ENCODE results near the gene ODF4.
A peak's percentile ranks its signal among the peaks of the same experiment; 100 is the strongest.

Gene ODF4, protein sequence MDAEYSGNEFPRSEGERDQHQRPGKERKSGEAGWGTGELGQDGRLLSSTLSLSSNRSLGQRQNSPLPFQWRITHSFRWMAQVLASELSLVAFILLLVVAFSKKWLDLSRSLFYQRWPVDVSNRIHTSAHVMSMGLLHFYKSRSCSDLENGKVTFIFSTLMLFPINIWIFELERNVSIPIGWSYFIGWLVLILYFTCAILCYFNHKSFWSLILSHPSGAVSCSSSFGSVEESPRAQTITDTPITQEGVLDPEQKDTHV
- 0 reads per million in 2 donors for total RNA-seq

DNA sequence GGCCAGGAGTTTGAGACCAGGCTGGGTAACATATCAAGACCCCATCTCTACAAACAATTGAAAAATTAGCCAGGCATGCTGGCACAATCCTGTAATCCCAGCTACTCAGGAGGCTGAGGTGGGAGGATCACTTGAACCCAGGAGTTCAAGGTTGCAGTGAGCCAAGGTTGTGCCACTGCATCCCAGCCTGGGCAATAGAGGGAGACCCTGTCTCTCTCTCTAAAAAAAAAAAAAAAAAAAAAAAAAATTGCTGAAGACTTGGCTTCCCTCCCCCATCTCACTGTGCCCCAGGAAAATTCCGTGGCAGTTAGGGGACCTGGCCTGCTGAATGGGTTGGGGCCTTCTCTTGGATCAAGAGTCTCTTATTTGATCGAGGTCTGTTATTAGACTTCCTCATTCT is at the start of gene ODF4:
Gene ODF4, plus strand, starts transcription at position 301 of the 400 bp plus-strand sequence. CDS start 212 bp downstream, outside the sequence.
- DNase-seq: no peak

DNA sequence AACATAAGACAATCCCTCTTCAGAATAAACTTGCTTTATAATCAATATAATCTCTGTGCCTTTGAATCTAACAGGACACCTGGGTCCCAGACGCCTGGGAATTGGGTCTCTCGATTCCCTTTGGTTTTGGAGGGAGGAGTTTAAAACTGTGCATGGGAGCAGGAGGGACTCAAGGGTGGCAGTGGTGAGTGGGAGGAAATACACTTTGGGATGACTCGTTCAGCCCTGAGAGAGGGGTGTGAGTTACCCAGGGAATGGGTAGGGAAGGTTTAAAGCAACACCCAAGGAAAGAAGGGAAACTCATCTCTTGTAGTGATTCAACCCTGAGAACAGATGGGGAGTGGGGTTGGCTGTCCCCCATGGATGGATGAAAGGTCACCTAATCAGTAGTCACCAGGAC is 49.6 kb upstream of the ODF4 start:
- no peak for DNase-seq

DNA sequence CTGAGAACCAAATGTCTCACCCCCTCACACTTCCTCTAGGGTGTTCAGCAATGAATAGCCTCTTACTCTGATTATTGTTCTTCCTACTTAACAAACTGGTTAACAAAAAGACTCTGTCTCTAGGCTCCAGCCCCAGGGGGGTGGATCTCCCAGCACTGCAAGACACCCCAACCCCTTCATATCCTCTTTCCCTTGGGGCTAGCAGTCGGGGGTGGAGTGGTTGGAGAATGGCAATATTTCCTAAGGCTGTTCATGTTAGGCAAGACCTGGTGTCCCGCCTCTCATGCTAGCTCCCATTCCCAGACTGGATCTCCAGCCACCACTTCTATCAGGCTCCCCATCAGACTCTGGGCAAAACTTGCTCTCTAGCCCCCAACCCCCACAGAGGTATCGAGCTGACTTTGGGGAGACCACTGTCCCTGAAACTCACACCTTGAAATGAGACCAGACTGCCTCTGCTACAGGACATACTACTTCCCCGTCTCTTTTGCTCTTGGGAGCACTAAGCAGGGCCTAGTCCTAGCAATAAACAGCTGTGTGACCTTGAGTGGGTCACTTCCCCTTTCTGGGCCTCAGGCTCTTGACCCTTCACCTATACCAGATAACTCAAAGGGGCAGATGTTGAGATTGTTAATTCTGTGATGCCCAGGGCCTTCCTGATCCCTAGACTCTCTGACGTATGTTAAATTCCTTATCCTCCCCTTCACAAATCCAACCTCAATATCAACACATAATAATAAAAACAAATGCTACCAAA is 46.8 kb upstream of the ODF4 start:
- no peak for DNase-seq

DNA sequence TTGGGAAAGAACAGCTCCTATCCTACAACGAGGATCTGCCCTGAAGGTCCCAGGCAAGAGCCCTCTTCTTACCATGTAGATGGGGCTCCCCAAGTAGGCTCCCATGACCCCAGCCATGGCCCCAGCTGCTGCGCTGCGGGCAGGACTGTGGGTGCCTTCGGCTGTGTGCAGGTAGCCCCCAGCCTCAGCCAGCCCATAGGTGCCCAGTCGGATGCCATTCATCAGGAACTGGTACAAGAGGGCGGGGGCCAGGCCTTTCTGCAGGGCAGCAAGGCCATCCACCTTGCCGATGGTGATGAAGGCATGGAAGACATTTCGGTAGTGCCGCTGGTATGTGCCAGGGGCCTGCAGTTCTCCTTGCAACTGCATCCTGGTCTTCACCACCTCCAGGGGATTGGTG is 45.3 kb upstream of the ODF4 start:
- no peak for DNase-seq

DNA sequence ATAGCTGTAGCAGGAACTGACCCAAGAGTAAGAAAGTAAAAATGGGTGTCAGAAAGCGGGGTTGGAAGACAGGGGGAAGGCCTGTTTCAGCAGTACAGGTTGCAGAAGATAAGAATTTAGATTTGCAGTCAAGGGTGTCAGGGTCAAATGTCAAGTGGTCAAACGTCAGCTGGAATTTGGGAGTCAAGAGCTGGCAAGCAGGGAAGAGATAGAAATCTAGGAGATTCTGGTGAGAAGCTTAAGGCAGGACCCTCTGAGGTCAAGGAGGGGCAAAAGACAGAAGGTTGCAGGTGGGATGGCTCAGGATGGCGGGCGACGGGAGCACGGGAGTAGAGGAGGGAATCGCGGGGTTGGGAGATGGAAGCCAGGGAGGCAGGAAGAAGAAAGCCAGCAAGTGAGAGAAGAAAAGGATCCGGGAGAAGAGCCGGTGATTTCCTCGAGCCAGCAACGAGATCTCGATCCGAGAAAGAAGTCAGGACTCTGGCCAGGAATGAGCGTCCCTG is 44.8 kb upstream of the ODF4 start:
- DNase-seq: no peak

DNA sequence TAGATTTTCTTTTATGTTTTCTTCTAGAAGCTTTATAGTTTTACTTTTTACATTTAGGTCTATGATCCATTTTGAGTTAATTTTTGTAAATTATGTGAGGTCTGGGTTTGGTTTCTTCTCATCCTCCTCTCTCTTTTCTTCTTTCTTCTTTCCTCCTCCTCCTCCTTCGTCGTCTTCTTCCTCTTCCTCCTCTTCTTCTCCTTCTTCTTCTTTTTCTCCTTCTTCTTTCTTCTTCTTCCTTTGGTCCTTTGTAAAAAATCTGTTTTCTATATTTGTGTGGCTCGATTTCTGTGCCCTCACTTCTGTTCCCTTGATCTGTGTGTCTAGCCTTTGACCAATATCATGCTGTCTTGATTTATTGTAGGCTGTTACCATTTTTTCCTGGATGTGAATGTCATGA is 39.4 kb upstream of the ODF4 start:
- no peak for DNase-seq

DNA sequence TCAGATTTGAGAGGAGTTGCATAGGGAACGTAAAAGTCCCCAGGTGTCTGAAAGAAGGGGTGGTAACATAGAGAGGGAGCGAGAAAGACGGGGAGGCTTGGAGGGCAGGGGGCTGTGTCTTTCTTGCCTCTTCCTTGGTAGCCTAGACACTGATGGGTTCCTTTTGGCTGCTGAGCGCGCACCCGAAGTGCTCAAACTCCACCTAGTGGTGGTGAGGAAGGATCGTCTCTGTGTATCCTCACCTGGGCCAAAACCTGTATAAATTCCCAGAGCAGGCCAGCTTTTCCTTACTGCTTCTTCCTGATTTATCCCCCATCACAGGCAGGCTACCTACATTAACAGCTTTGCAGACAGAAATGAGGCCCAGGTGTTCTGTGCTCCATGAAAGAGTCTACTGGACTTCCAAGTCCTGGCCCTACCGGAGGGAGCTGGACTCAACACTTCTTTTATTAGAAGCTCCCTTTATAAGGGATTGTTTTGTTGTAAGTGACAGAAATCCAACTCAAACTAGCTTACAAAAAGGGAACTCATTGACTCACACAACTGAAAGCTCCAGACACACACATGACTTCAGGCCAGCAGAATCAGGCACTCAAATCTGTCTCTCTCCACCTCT is 38.9 kb upstream of the ODF4 start:
- DNase-seq: peak in 4 of 5 experiments; percentile 27 to 84 (median 51)

DNA sequence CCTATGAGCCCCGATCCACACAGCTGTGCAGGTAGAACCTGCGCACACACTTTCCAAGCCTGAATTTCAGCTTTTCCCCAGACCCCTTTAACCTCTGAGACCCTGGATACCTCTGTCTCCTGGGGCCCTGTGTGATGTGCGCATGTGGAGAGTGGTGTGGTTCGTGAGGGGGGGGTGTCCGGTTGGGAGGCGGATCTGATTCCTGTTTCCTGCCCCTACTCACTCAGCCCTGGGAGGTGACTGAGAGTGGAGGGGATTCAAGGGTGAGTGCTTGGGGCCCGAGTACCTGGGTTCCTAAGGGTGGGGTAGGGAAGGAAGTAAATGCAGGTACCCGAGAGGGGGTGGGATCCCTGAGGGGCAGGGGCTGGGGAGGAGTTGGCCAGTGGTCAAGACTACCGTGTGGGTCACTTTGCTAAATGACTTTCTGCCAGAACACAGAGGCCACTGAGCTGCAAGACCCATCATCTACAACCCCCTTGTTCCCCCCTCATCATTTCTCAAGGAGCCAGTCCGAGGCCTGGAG is 29.0 kb upstream of the ODF4 start:
- no peak for DNase-seq

DNA sequence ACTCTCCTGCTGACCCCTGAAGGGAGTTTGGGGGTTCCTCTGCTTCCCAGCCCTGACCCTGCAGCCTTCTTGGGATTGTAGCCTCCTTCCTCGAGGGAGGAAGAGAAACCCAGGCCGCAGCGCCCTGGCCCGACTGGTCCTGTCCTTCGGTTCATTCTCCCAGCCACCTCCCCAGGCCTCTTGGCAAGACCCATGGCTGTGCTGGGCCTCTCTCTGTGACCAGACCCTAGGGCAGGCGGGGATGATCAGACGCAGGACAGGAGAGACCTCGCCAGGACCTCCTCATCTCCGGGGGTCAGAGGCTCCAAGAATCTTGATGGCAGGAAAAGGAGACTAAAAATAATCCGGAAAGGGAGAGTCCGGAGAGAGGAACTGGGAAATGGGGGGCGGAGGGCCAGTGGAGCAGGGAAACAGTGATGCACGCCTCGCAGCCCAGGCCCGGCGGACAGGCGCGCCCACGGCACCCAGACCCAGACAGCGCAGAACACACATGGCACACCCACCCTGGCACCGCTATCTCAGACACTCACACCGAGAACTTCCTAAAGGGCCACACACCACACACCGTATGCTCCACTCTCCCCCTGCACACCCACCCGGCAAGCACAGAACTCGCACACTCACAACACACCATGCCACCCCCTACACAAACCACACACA is 28.4 kb upstream of the ODF4 start:
- no peak for DNase-seq

DNA sequence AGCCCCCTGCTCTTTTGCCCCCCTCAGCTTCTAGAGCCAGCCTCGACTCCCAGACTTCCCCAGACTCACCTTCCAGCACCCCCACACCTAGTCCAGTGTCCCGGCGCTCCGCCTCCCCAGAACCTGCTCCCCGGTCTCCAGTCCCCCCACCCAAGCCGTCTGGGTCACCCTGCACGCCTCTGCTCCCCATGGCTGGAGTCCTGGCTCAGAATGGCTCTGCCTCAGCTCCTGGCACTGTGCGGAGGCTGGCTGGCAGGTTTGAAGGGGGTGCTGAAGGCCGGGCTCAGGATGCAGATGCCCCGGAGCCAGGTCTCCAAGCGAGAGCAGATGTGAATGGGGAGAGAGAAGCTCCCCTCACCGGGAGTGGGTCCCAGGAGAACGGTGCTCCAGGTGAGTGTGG is 27.4 kb upstream of the ODF4 start:
- DNase-seq: no peak

DNA sequence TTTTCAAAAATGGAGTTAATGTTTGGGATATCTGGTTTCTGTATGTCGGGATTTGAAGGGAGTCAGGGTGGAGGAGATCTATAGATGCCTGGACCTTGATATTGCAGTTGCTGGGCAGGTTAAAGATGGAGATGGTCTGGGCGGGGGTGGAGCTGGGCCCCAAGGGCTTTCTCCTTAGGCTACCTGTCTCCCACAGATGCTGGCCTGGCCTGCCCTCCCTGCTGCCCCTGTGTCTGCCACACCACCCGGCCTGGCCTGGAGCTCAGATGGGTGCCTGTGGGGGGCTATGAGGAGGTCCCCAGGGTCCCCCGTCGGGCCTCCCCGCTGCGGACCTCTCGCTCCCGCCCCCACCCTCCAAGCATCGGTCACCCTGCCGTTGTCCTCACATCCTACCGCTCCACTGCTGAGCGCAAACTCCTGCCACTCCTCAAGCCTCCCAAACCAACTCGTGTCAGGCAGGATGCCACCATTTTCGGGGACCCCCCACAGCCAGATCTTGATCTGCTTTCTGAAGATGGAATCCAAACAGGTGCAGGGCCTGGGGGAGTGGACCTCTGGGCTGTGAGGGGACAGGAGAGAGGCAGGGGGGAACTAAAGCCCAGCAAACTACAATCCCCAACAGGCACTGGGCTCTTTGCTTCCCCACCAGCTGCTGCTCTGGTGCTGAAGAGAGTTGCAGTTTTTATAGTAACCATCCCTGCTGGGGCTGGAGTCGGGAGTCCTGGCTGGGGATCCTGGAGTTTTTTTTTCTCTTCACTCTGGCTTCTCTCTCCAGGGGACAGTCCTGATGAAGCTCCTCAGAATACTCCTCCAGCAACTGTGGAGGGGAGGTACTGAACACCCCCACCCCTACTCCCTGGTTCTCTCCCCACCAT is 26.7 kb upstream of the ODF4 start:
- DNase-seq: no peak

DNA sequence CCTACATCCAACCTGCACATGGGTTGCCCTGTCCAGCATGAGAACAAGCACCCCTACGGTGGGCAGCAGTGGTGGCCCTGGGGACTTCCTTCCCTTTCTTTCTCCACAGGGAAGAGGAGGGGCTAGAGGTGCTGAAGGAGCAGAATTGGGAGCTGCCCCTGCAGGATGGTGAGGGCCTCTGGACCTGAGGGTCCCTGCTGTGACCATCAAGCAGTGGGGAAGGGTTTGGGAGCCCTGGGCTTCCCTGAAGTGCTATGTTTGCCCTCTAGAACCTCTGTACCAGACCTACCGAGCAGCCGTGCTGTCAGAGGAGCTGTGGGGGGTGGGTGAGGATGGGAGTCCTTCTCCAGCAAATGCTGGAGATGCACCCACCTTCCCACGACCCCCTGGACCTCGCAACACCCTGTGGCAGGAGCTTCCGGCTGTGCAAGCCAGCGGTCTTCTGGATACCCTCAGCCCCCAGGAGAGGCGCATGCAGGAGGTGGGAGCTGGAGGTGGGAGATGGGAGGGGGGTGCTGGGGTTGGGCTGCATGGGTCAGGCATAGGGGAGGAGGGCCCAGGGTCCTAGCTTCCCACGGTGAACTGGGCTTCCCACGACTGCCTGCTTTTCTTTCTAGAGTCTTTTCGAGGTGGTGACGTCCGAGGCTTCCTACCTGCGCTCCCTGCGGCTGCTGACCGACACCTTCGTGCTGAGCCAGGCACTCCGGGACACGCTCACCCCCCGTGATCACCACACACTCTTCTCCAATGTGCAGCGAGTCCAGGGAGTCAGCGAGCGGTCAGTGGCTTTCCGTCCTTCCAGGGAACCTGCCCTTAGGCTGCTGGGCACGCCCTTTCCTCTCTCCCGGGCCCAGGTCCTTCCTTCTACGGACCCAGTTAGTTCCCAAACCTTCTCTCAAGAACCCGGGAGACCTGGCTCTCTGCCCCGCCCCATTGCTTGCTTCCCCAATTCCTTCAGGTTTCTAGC is 24.6 kb upstream of the ODF4 start:
- DNase-seq: no peak

DNA sequence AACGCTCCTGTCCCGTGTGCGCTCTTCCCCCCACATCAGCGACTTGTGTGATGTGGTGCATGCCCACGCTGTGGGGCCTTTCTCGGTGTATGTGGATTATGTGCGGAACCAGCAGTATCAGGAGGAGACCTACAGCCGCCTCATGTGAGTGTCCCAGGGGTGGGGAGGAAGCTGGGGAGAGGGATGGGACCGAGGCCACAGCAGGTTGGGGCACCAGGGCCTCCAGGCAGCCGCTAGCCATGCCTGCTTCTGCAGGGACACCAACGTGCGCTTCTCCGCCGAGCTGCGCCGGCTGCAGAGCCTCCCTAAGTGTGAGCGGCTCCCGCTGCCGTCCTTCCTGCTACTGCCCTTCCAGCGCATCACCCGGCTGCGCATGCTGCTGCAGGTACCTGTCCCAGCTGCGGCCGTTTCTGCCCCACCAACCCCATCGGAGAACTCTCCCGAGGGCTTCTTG is 23.8 kb upstream of the ODF4 start:
- no peak for DNase-seq

DNA sequence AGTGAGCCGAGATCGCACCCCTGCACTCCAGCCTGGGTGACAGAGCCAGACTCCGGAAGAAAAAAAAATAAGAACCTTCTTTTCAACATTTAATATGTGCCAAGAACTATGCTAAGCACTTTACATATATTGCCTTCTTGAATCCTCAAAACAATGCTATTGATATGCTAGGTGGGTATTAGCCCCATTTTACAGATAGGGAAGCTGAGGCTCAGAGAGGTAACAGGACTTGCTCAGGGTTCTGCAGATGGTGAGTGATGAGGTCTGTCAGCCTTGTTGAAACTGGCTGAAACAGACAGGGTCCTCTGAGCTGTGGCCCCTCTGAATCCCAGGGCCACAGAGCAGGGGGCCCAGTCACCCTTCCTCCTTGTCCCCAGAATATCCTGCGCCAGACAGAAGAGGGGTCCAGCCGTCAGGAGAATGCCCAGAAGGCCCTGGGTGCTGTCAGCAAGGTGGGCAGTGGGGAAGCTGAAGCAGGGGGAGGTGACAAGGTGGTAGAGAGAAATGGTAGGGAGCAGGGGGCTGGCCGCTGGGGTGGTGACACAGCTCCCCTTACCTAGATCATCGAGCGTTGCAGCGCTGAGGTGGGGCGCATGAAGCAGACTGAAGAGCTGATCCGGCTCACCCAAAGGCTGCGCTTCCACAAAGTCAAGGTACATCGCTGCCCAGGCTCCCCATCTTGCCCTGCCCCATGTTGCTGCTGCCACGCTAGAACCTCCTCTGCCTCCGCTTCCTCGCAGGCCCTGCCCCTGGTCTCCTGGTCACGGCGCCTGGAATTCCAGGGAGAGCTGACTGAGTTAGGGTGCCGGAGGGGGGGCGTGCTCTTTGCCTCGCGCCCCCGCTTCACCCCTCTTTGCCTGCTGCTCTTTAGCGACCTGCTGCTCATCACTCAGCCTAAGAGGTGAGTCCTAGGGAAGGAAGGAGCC is 21.4 kb upstream of the ODF4 start:
- DNase-seq: no peak

DNA sequence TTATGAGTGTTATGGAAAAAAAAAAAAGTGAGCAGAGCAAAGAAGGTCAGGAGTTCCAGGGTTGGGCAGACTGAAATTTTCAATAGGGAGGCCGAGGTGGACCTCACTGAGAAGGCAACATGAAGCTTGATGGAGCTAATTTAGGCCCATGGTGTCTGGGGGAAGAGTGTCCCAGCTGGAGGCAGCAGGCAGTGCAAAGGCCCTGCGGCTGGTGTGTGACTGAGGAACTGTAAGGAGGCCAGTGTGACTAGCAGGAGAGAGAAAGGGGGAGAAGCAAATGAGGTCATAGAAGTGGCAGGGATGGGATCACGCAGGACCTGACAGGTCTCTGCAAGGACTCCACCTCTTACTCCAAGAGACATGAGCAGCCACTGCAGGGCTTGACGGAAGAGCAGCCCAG is 19.4 kb upstream of the ODF4 start:
- no peak for DNase-seq

DNA sequence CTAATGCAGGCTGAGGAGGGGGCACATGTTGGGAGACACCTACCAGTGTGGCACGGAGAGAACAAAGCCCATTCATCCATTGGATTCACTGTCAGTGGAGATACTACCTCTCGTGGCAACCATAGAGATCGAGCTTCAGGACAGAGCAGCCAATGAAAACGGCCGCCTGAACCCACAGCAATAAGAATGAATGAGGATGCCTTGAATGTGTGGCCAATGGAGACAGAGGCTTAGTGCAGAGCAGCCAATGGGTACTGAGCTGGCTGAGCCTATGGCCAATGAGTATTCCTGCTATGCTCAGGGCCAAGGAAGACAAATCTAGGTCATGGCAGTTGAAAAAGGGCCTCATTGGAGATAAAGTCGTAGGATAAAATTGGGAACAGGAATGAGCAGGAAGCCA is 18.6 kb upstream of the ODF4 start:
- DNase-seq: peak in 1 of 5 experiments; percentile 27

DNA sequence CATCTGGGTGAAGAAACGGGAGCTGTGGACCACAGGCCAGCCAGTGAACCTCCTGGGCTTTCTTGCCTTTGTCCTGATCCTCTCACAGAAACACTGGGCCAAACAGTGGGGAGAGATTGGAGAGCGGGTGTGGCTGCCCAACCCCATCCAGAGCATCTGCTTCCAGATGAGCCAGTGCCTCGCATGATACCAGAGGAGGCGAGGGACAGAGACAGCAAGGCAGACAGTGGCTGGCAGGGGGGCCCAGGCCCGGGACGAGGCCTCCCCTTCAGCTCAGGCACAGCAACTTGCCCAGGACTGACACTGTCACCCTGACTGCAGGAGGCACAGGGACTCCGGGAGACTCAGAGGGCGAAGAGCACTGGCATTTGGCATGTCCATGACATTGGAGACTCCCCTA is 17.6 kb upstream of the ODF4 start:
- DNase-seq: no peak

DNA sequence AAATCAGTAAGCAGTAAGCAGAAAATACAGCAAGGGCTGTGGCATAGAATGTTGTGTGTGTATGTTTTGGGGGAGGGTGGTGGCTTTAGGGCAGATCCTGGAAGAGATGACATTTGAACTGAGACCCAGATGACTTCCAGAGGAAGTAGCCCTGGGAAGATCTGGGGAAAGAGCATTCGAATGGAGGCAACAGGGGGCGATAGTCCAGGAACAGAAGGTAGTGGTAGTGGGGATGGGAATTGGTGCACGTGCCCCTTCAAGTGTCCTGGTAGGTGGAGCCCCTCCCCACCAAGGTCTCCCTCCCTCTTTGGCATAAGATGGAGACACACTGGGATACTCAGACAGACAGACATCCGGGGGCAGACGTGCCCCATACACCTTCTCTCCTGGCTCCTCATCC is 15.5 kb upstream of the ODF4 start:
- no peak for DNase-seq

DNA sequence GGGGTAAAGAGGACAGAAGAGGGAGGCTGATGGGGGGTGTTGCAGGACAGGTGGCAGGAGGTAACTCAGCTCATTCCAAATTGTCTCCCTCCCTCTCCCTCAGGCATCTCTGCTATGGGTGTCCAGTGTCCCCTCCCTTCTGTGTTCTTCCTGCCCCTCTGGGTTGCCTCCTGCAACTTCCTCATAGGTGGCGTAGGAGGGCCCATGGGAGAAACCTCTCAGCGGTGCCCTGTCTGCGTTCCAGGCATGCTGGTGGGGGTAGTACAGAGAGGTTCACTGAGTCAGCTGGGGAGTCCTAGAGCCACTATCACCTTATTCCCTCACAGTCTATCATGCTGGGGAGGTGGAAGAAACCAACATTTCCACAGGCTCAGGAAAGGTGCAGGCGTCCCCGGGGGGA is 14.7 kb upstream of the ODF4 start:
- no peak for DNase-seq
